ENCODE data around the gene GNAI1.

The GNAI1 gene

DNA sequence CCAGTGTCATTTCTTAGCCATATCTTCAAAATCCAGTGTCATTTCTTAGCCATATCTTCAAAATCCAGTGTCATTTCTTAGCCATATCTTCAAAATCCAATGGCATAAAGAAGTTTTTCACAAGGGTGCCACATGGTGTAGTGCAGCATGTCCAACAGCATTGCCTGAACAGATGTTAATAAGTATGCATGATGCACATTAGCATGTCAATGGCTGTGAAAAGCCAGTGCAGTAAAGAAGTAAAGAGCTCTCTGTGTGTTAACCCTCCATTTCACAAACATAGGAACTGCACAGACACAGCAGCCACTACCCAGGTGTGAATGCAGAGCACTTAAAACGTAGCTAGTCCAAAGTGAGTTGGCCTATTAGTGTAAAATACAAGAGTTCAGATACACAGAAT is 89.8 kb downstream of the GNAI1 start:
- no peaks in the 10 kb centered on the region for H3K36me3 ChIP-seq (ENCODE audit: control insufficient read depth in 2 of 2, insufficient read depth in 2 of 2, low read length in 2 of 2)
- H3K9ac ChIP-seq (ENCODE audit: low read depth in 1 of 2, low read length in 2 of 2) = no peak overlapping the region
- no peak overlapping the region for H3K4me3 ChIP-seq (ENCODE audit: low read length in 2 of 2)
- H3K27ac ChIP-seq (ENCODE audit: low read depth in 2 of 2, low read length in 2 of 2) = no peak overlapping the region
- no peaks in the 10 kb centered on the region for H3K27me3 ChIP-seq (ENCODE audit: control insufficient read depth in 2 of 2, insufficient read depth in 2 of 2, low read length in 2 of 2)
- no peaks in the 10 kb centered on the region for H3K9me3 ChIP-seq (ENCODE audit: control insufficient read depth in 2 of 2, low read length in 2 of 2)
- H3K4me1 ChIP-seq (ENCODE audit: control insufficient read depth in 2 of 2, insufficient read depth in 2 of 2, low read length in 2 of 2) = no peaks in the 10 kb centered on the region

DNA sequence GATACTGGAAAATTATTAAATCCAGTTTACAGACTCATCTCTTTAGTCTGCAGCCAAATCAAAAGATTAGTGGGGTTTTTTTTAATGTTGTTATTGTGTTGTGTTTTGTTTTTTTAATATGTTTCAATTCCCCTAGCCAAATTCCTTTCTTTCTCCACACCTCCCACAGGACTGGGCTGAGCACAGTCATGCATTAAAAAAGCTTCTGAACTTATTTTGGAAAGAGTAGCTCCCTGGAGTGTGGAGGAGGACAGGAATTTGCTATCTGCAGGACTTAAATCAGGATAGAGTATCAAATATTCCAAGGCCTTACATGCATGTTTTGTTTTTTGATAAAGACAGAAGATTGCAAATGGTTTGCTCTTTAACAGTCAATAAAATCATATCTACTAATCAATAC is 90.7 kb downstream of the GNAI1 start:
- Histone ChIP-seq H3K9ac (ENCODE audit: low read depth in 1 of 2, low read length in 2 of 2) (no peak overlapping the region), H3K27ac (ENCODE audit: low read depth in 2 of 2, low read length in 2 of 2) (no peak overlapping the region), H3K27me3 (ENCODE audit: control insufficient read depth in 2 of 2, insufficient read depth in 2 of 2, low read length in 2 of 2) (no peaks in the 10 kb centered on the region), H3K4me1 (ENCODE audit: control insufficient read depth in 2 of 2, insufficient read depth in 2 of 2, low read length in 2 of 2) (no peaks in the 10 kb centered on the region), H3K36me3 (ENCODE audit: control insufficient read depth in 2 of 2, insufficient read depth in 2 of 2, low read length in 2 of 2) (no peaks in the 10 kb centered on the region), H3K9me3 (ENCODE audit: control insufficient read depth in 2 of 2, low read length in 2 of 2) (no peaks in the 10 kb centered on the region), H3K4me3 (ENCODE audit: low read length in 2 of 2) (no peak overlapping the region)

- Histone ChIP-seq H3K36me3 (ENCODE audit: control insufficient read depth in 2 of 2, insufficient read depth in 2 of 2, low read length in 2 of 2) (no peaks in the 10 kb centered on the region), H3K9me3 (ENCODE audit: control insufficient read depth in 2 of 2, low read length in 2 of 2) (no peaks in the 10 kb centered on the region), H3K27me3 (ENCODE audit: control insufficient read depth in 2 of 2, insufficient read depth in 2 of 2, low read length in 2 of 2) (no peaks in the 10 kb centered on the region), H3K27ac (ENCODE audit: low read depth in 2 of 2, low read length in 2 of 2) (no peak overlapping the region), H3K4me1 (ENCODE audit: control insufficient read depth in 2 of 2, insufficient read depth in 2 of 2, low read length in 2 of 2) (no peaks in the 10 kb centered on the region), H3K4me3 (ENCODE audit: low read length in 2 of 2) (no peak overlapping the region), H3K9ac (ENCODE audit: low read depth in 1 of 2, low read length in 2 of 2) (no peak overlapping the region)
Observed at GRCh38 chr7:80226629-80227028, 92.0 kb downstream of the GNAI1 start.

DNA sequence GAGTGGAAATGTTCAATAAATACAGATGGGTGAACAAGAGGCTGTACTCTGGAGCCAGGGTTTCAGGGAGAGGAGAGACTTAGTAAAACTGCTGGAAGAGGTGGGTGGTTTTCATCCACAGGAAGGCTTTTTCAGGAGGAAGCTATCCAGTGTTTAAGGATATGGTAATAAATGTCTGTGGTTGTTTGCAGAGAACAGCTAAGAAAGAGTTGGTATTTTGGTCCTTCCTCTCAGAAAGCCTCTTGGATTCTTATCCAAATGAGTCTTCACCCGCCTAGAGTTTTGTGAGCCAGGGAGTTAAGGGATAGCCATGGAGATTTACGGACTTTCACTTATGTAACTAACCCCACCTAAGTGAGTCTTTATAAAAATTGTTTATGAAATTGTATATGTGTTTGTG is 95.7 kb downstream of the GNAI1 start:
- no peaks in the 10 kb centered on the region for H3K4me1 ChIP-seq (ENCODE audit: control insufficient read depth in 2 of 2, insufficient read depth in 2 of 2, low read length in 2 of 2)
- no peaks in the 10 kb centered on the region for H3K9me3 ChIP-seq (ENCODE audit: control insufficient read depth in 2 of 2, low read length in 2 of 2)
- H3K36me3 ChIP-seq (ENCODE audit: control insufficient read depth in 2 of 2, insufficient read depth in 2 of 2, low read length in 2 of 2) = no peaks in the 10 kb centered on the region
- no peak overlapping the region for H3K27ac ChIP-seq (ENCODE audit: low read depth in 2 of 2, low read length in 2 of 2)
- no peak overlapping the region for H3K4me3 ChIP-seq (ENCODE audit: low read length in 2 of 2)
- H3K27me3 ChIP-seq (ENCODE audit: control insufficient read depth in 2 of 2, insufficient read depth in 2 of 2, low read length in 2 of 2) = no peaks in the 10 kb centered on the region
- no peak overlapping the region for H3K9ac ChIP-seq (ENCODE audit: low read depth in 1 of 2, low read length in 2 of 2)

- Histone ChIP-seq H3K27ac (ENCODE audit: low read depth in 2 of 2, low read length in 2 of 2) (no peak overlapping the region), H3K9me3 (ENCODE audit: control insufficient read depth in 2 of 2, low read length in 2 of 2) (no peaks in the 10 kb centered on the region), H3K36me3 (ENCODE audit: control insufficient read depth in 2 of 2, insufficient read depth in 2 of 2, low read length in 2 of 2) (no peaks in the 10 kb centered on the region), H3K4me3 (ENCODE audit: low read length in 2 of 2) (no peak overlapping the region), H3K27me3 (ENCODE audit: control insufficient read depth in 2 of 2, insufficient read depth in 2 of 2, low read length in 2 of 2) (no peaks in the 10 kb centered on the region), H3K9ac (ENCODE audit: low read depth in 1 of 2, low read length in 2 of 2) (no peak overlapping the region), H3K4me1 (ENCODE audit: control insufficient read depth in 2 of 2, insufficient read depth in 2 of 2, low read length in 2 of 2) (no peaks in the 10 kb centered on the region)
Observed at GRCh38 chr7:80231707-80232106, 97.1 kb downstream of the GNAI1 start.

GRCh38 chr7:80232979-80233724 is 98.5 kb downstream of the GNAI1 start:
- H3K27ac ChIP-seq (ENCODE audit: low read depth in 2 of 2, low read length in 2 of 2) = no peak overlapping the region
- H3K9ac ChIP-seq (ENCODE audit: low read depth in 1 of 2, low read length in 2 of 2) = no peak overlapping the region
- no peak overlapping the region for H3K4me3 ChIP-seq (ENCODE audit: low read length in 2 of 2)
- no peaks in the 10 kb centered on the region for H3K9me3 ChIP-seq (ENCODE audit: control insufficient read depth in 2 of 2, low read length in 2 of 2)
- no peaks in the 10 kb centered on the region for H3K36me3 ChIP-seq (ENCODE audit: control insufficient read depth in 2 of 2, insufficient read depth in 2 of 2, low read length in 2 of 2)
- no peaks in the 10 kb centered on the region for H3K4me1 ChIP-seq (ENCODE audit: control insufficient read depth in 2 of 2, insufficient read depth in 2 of 2, low read length in 2 of 2)
- H3K27me3 ChIP-seq (ENCODE audit: control insufficient read depth in 2 of 2, insufficient read depth in 2 of 2, low read length in 2 of 2) = no peaks in the 10 kb centered on the region

DNA sequence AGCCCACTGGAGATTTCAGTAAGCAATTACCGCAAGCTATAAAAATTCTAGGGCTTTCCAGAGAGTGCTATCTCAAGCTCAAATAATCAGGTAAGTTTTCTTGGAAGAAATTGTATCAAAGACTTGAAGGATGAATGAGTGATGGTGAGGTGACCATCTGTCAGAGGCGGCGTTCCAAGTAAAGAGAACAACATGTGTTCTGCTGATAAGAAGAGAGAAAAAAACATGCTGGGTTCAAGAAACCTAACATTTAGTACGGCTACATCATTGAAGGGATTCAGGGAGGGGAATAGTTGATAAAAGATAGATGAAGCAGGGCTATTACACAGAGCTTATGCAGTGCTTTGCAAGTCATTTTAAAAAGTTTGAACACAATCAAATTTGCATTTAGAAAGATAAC is 100.7 kb downstream of the GNAI1 start:
- no peaks in the 10 kb centered on the region for H3K9me3 ChIP-seq (ENCODE audit: control insufficient read depth in 2 of 2, low read length in 2 of 2)
- H3K36me3 ChIP-seq (ENCODE audit: control insufficient read depth in 2 of 2, insufficient read depth in 2 of 2, low read length in 2 of 2) = no peaks in the 10 kb centered on the region
- H3K27ac ChIP-seq (ENCODE audit: low read depth in 2 of 2, low read length in 2 of 2) = no peak overlapping the region
- no peaks in the 10 kb centered on the region for H3K27me3 ChIP-seq (ENCODE audit: control insufficient read depth in 2 of 2, insufficient read depth in 2 of 2, low read length in 2 of 2)
- no peaks in the 10 kb centered on the region for H3K4me1 ChIP-seq (ENCODE audit: control insufficient read depth in 2 of 2, insufficient read depth in 2 of 2, low read length in 2 of 2)
- no peak overlapping the region for H3K4me3 ChIP-seq (ENCODE audit: low read length in 2 of 2)
- no peak overlapping the region for H3K9ac ChIP-seq (ENCODE audit: low read depth in 1 of 2, low read length in 2 of 2)

- H3K27me3 ChIP-seq (ENCODE audit: control insufficient read depth in 2 of 2, insufficient read depth in 2 of 2, low read length in 2 of 2) = no peaks in the 10 kb centered on the region
Observed at GRCh38 chr7:80236681-80237080, 102.0 kb downstream of the GNAI1 start.

DNA sequence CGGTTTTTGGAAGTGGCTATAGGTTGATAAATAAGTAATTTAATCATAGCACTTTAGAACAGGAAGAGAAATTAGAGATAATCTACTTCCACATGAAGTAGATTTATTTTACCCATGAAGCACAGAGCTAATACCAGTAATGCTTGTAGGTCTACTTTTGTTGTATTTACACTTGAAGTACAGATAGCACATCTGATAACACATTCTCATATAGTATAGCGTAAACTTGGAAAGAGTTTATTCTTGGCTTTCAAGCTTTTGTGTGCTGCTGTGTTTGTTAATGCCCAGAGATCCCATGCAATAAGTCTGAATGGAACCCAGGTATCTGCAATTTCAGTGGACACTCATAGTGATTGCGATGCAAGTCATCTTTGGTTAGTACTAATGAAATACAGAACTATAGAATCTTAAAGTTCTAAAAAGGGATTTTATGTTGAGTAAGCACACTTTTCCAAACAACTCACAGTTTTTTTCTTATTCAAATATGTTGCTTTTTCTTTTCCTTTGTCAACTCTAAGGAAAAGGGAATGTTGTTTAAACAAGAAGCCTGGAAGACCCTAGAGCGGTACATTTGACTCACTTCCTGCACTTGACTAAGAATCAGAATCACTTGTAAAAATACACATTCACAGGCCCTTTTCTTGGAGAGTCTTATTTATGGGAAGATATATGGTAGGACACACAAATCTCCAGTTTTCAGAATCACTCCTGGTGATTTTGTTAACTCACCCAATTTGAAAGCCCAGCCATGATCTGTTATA is 105.8 kb downstream of the GNAI1 start:
- no peak overlapping the region for H3K27ac ChIP-seq (ENCODE audit: low read depth in 2 of 2, low read length in 2 of 2)
- no peaks in the 10 kb centered on the region for H3K4me1 ChIP-seq (ENCODE audit: control insufficient read depth in 2 of 2, insufficient read depth in 2 of 2, low read length in 2 of 2)
- H3K9ac ChIP-seq (ENCODE audit: low read depth in 1 of 2, low read length in 2 of 2) = no peak overlapping the region
- no peaks in the 10 kb centered on the region for H3K9me3 ChIP-seq (ENCODE audit: control insufficient read depth in 2 of 2, low read length in 2 of 2)
- H3K36me3 ChIP-seq (ENCODE audit: control insufficient read depth in 2 of 2, insufficient read depth in 2 of 2, low read length in 2 of 2) = no peaks in the 10 kb centered on the region
- H3K27me3 ChIP-seq (ENCODE audit: control insufficient read depth in 2 of 2, insufficient read depth in 2 of 2, low read length in 2 of 2) = no peaks in the 10 kb centered on the region
- H3K4me3 ChIP-seq (ENCODE audit: low read length in 2 of 2) = no peak overlapping the region

More at GRCh38 chr7:80236681-80237080, 102.0 kb downstream of the GNAI1 start:
- Histone ChIP-seq H3K36me3 (ENCODE audit: control insufficient read depth in 2 of 2, insufficient read depth in 2 of 2, low read length in 2 of 2) (no peaks in the 10 kb centered on the region), H3K4me1 (ENCODE audit: control insufficient read depth in 2 of 2, insufficient read depth in 2 of 2, low read length in 2 of 2) (no peaks in the 10 kb centered on the region), H3K9ac (ENCODE audit: low read depth in 1 of 2, low read length in 2 of 2) (no peak overlapping the region), H3K9me3 (ENCODE audit: control insufficient read depth in 2 of 2, low read length in 2 of 2) (no peaks in the 10 kb centered on the region), H3K27ac (ENCODE audit: low read depth in 2 of 2, low read length in 2 of 2) (no peak overlapping the region), H3K4me3 (ENCODE audit: low read length in 2 of 2) (no peak overlapping the region)

DNA sequence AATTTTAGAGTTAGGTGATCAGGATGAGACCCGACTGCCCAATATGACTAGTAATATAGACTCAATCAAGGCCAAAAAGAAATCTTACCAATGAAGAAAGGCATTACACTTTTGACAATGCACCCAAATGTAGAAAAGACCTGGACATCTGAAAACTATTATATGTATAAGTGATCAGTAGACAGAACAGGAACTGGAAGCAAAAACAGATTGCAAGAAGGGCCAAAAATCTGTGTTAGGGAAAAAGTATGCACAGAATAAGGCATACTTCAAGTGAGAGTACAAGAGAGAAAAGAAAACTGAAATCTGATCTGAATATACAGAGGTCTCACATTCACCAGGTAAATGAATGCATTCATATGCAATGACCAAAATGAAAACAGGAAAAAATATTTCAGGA is 107.0 kb downstream of the GNAI1 start:
- no peak overlapping the region for H3K27ac ChIP-seq (ENCODE audit: low read depth in 2 of 2, low read length in 2 of 2)
- H3K9me3 ChIP-seq (ENCODE audit: control insufficient read depth in 2 of 2, low read length in 2 of 2) = no peaks in the 10 kb centered on the region
- no peak overlapping the region for H3K4me3 ChIP-seq (ENCODE audit: low read length in 2 of 2)
- H3K36me3 ChIP-seq (ENCODE audit: control insufficient read depth in 2 of 2, insufficient read depth in 2 of 2, low read length in 2 of 2) = no peaks in the 10 kb centered on the region
- no peaks in the 10 kb centered on the region for H3K27me3 ChIP-seq (ENCODE audit: control insufficient read depth in 2 of 2, insufficient read depth in 2 of 2, low read length in 2 of 2)
- H3K9ac ChIP-seq (ENCODE audit: low read depth in 1 of 2, low read length in 2 of 2) = no peak overlapping the region
- no peaks in the 10 kb centered on the region for H3K4me1 ChIP-seq (ENCODE audit: control insufficient read depth in 2 of 2, insufficient read depth in 2 of 2, low read length in 2 of 2)

Data from mucosa of rectum (tissue), 2 donors.